ENCODE results near the gene DRC7. TPM values are rescaled to one million over a fixed set of nuclear protein-coding genes. Genes with fewer than 3 reads are reported as not detected.

The DRC7 gene
- total and polyA plus RNA-seq, 7 donors, result not detected

DNA sequence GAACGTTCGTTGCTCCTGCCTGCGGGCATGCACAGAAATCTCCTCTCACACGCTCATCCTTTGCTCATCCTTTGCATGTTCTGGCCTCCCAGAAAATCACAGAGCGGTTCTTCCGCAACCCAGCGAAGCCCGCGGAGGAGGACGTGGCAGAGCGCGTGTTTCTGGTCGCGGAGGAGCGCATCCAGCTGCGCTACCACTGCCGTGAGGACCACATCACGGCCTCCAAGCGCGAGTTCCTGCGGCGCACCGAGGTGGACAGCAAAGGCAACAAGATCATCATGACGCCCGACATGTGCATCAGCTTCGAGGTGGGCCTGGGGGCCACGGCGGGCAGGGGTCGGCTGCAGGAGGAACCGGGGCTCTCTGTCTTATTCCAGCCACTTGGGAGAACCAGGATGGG is 31.4 kb downstream of the DRC7 start:
- DNase-seq, result peak; percentile 48
- Histone ChIP-seq H3K4me1 (no peaks in the 10 kb centered on the region), H3K9me3 (no peaks in the 10 kb centered on the region), H3K4me3 (no peak overlapping the region), H3K36me3 (no peaks in the 10 kb centered on the region), H3K27me3 (no peaks in the 10 kb centered on the region), H3K27ac (no peak overlapping the region)
- WGBS, 2 donors, result 93 to 94% methylated on average over 30 of the region's 30 CpGs
- intact Hi-C loops (cut with DNase I), result no loop called here
- no peak for TF ChIP-seq POLR2A (IDR thresholded peaks at IDR 0.05)
- no peak for TF ChIP-seq EP300 (IDR thresholded peaks at IDR 0.05)
- TF ChIP-seq CTCF (IDR thresholded peaks at IDR 0.05), result no peak
- no peak for TF ChIP-seq POLR2AphosphoS5 (IDR thresholded peaks at IDR 0.05)

DNA sequence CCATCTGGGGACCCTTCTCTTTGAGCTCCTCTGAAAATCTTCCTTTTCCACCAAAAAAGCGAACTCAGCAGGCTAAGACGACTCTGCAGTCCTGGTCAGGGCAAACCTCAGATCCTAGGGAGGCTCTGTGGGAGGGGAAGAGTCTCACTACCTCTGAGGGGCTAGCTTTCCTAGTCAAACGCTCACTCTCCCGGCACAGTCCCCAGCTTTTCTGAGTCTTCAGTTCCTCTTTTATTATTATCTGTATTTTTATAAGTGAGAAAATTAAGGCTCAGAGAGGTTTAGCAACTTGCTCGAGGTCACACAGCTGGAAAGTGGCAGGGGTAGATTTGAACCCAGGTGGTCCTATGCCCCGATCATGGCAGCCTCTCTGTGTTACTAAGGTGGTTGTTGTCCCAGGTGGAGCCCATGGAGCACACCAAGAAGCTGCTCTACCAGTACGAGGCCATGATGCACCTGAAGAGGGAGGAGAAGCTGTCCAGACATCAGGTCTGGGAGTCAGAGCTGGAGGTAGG is 31.9 kb downstream of the DRC7 start:
- Histone ChIP-seq H3K4me1 (no peaks in the 10 kb centered on the region), H3K27ac (no peak overlapping the region), H3K36me3 (no peaks in the 10 kb centered on the region), H3K27me3 (no peaks in the 10 kb centered on the region), H3K4me3 (no peak overlapping the region), H3K9me3 (no peaks in the 10 kb centered on the region)
- intact Hi-C loops (cut with DNase I), result no loop called here
- TF ChIP-seq CTCF (IDR thresholded peaks at IDR 0.05) (no peak), EP300 (IDR thresholded peaks at IDR 0.05) (no peak), POLR2A (IDR thresholded peaks at IDR 0.05) (no peak), POLR2AphosphoS5 (IDR thresholded peaks at IDR 0.05) (no peak)
- WGBS, 2 donors, result 77 to 80% methylated on average over 7 of the region's 7 CpGs
- peak; percentile 12 for DNase-seq

DNA sequence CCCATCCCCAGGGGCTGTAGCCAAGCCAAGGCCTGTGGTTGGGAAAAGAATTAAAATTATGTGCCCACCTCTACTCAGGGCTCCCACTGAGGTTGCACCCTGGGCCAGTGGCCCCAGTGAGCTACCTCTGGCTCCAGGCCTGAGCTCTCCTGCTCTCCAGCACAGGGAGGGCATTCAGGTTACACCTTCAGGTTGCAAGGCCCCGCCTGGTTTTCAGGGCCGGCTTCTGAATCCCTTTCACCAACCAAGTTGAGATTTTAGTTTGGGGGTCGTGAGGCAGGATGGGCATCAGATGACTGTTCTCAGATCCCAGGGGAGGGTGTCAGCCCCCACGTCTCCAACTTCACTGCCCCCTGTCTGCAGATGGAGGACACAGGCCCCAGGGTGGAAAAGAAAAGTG is 33.0 kb downstream of the DRC7 start:
- H3K4me1 ChIP-seq, result no peaks in the 10 kb centered on the region
- H3K36me3 ChIP-seq, result no peaks in the 10 kb centered on the region
- DNase-seq, result no peak
- H3K27me3 ChIP-seq, result no peaks in the 10 kb centered on the region
- H3K4me3 ChIP-seq, result no peak overlapping the region
- no peaks in the 10 kb centered on the region for H3K9me3 ChIP-seq
- TF ChIP-seq POLR2AphosphoS5 (IDR thresholded peaks at IDR 0.05) (no peak), CTCF (IDR thresholded peaks at IDR 0.05) (no peak), POLR2A (IDR thresholded peaks at IDR 0.05) (no peak), EP300 (IDR thresholded peaks at IDR 0.05) (no peak)
- no peak overlapping the region for H3K27ac ChIP-seq
- WGBS, 2 donors, result 76 to 79% methylated on average over 4 of the region's 4 CpGs
- intact Hi-C loops (cut with DNase I), result no loop called here

DNA sequence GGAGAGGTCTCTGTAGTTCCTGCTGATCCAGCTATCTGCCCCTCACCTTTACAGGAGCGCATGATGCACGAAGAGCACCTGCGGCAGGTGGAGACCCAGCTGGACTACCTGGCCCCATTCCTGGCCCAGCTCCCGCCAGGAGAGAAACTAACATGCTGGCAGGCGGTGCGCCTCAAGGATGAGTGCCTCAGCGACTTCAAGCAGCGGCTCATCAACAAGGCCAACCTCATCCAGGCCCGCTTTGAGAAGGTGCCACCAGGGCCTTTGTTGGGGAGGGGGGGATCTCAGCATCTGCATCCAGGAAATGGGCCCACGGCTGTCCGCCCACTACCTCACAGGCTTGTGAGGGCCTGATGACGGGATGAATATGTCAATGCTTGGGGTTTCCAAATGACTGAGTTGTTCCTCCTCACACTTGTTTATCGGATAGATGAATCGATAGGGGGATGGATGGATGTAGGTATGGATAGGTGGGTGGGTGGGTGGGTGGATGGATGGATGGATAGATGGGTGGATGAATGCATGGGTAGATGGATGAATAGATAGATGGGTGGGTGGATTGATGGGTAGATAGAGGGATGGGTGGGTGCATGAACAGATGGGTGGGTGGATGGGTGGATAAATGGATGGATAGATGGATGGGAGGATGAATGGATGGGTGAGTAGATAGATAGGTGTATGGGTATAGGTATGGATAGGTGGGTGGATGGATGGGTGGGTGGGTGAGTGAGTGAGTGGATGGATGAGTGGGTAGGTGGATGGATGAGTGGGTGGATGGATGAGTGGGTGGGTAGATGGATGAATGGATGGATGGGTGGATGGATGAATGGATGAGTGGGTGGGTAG is 34.0 kb downstream of the DRC7 start:
- H3K27me3 ChIP-seq, result no peaks in the 10 kb centered on the region
- H3K27ac ChIP-seq, result no peak overlapping the region
- intact Hi-C loops (cut with DNase I), result no loop called here
- H3K4me3 ChIP-seq, result no peak overlapping the region
- H3K9me3 ChIP-seq, result no peaks in the 10 kb centered on the region
- no peaks in the 10 kb centered on the region for H3K36me3 ChIP-seq
- WGBS, 2 donors, result 93 to 97% methylated on average over 14 of the region's 14 CpGs
- no peak for DNase-seq
- TF ChIP-seq EP300 (IDR thresholded peaks at IDR 0.05) (no peak), POLR2AphosphoS5 (IDR thresholded peaks at IDR 0.05) (no peak), POLR2A (IDR thresholded peaks at IDR 0.05) (no peak), CTCF (IDR thresholded peaks at IDR 0.05) (no peak)
- no peaks in the 10 kb centered on the region for H3K4me1 ChIP-seq
